K562 (cell line): ENCODE results near the gene INTS13. TPM values are rescaled to one million over a fixed set of nuclear protein-coding genes. Genes with fewer than 3 reads are reported as not detected.

ENCODE experiments used
- ATAC-seq: fragments of 200-7000 bp; cut with Tn5 transposase; 3 replicates; pipeline ENCODE4 v1.9.1; 2020; ENCODE audit warnings: moderate library complexity
- BruUV-seq: library from RNA; stranded (reverse); fragments of 400-500 nt; replicated peaks from 2 replicates; lab custom pipeline; 2021; lab: Mats Ljungman, UMichigan
- CTCF ChIA-PET: fragments of 300-600 bp; formaldehyde crosslinking; extraction: SDS; loops from one replicate; lab custom pipeline; 2021; ENCODE audit warnings: low intra/inter-chr PET ratio; lab: Yijun Ruan, JAX
- POLR2A ChIA-PET: fragments of 300-600, 350-650 bp; sonication (Branson Sonifier 250); formaldehyde crosslinking; extraction: SDS; loops from one replicate; lab custom pipeline; 2021; ENCODE audit warnings: antibody characterized with exemption, inconsistent platforms; lab: Yijun Ruan, JAX
- DNase-seq, 4 experiments: peaks; one replicate each; pipeline versions ENCODE4 v3.0.0 to v3.0.0-alpha.2; 2011 to 2018; ENCODE audit warnings: low spot score in 3 of 4, mixed read lengths in 3 of 4; ENCODE audit errors: extremely low read depth in 1 of 4
- FAIRE-seq: peaks from 2 replicates; lab custom pipeline; 2011; peaks lifted over from hg19 to GRCh38; lab: Jason Lieb, UNC
- H2AFZ ChIP-seq: 2 replicates; pipeline ENCODE4 v1.6.0; 2011; ENCODE audit warnings: low read depth, low read length, control low read depth, inconsistent platforms
- H3K27ac ChIP-seq: fragments of 200-600 bp; 3 replicates; pipeline ENCODE4 v1.8.0; 2011; ENCODE audit warnings: low read depth, mild to moderate bottlenecking, control low read depth, inconsistent platforms, low read length, moderate library complexity, mixed read lengths; ENCODE audit errors: extremely low read depth
- H3K27me3 ChIP-seq, 2 experiments: fragments of 300-600 bp in 1 of 2; 2 replicates in 1 of 2; 3 replicates in 1 of 2; pipeline versions ENCODE4 v1.6.0 to v1.8.0; 2011; ENCODE audit warnings: inconsistent platforms in 2 of 2, low read length in 2 of 2, mild to moderate bottlenecking in 1 of 2, mixed read lengths in 1 of 2, moderate library complexity in 1 of 2; ENCODE audit not compliant: control insufficient read depth in 2 of 2, insufficient read depth in 2 of 2
- H3K36me3 ChIP-seq: fragments of 300-600 bp; 3 replicates; pipeline ENCODE4 v1.8.0; 2011; ENCODE audit warnings: mild to moderate bottlenecking, low read length, inconsistent platforms; ENCODE audit not compliant: control insufficient read depth, insufficient read depth
- H3K4me1 ChIP-seq, 2 experiments: fragments of 200-600 bp in 1 of 2; replicated peaks in 1 of 2; 2 replicates in 1 of 2; 3 replicates in 1 of 2; pipeline versions ENCODE4 v1.5.1 to v1.8.0; 2011; ENCODE audit warnings: inconsistent platforms in 2 of 2, low read length in 2 of 2, mild to moderate bottlenecking in 1 of 2, mixed read lengths in 1 of 2, moderate library complexity in 1 of 2; ENCODE audit not compliant: control insufficient read depth in 2 of 2, insufficient read depth in 2 of 2
- H3K4me2 ChIP-seq: 2 replicates; pipeline ENCODE4 v1.6.1; 2011; ENCODE audit warnings: low read length, control low read depth, inconsistent platforms, mixed read lengths; ENCODE audit not compliant: insufficient read depth
- H3K4me3 ChIP-seq: fragments of 200-600 bp; sonication (generic), shearing (Covaris generic); 2 replicates; pipeline ENCODE4 v1.5.1; 2016; ENCODE audit warnings: control low read depth, inconsistent platforms
- H3K79me2 ChIP-seq: fragments of 200-600 bp; 3 replicates; pipeline ENCODE4 v1.8.0; 2011; ENCODE audit warnings: low read length, inconsistent platforms; ENCODE audit not compliant: control insufficient read depth, insufficient read depth
- H3K9ac ChIP-seq, 2 experiments: 2 replicates each; pipeline versions ENCODE4 v1.6.0 to v1.6.1; 2011; ENCODE audit warnings: low read depth in 2 of 2, low read length in 2 of 2, control low read depth in 1 of 2, inconsistent platforms in 1 of 2, mild to moderate bottlenecking in 1 of 2, mixed read lengths in 1 of 2; ENCODE audit not compliant: insufficient read depth in 1 of 2
- H3K9me1 ChIP-seq: one replicate; pipeline ENCODE4 v1.6.0; 2011; ENCODE audit warnings: inconsistent platforms, mild to moderate bottlenecking, low read length, moderate library complexity; ENCODE audit not compliant: control insufficient read depth, insufficient read depth
- H3K9me3 ChIP-seq: replicated peaks from 2 replicates; pipeline ENCODE4 v1.5.1; 2011; ENCODE audit warnings: low read depth, low read length, inconsistent platforms; ENCODE audit not compliant: control insufficient read depth, insufficient read depth
- H4K20me1 ChIP-seq: replicated peaks from 2 replicates; pipeline ENCODE4 v1.6.1; 2011; ENCODE audit warnings: low read length, inconsistent platforms, mixed read lengths; ENCODE audit not compliant: control insufficient read depth, insufficient read depth
- ETV6 ChIP-seq, 3 experiments: fragments of 150-350 bp in 1 of 3; sonication (generic) in 1 of 3; formaldehyde crosslinking in 1 of 3; IDR thresholded peaks; 2 replicates each; pipeline versions ENCODE4 v1.6.1 to v1.8.0; 2014 to 2022; ENCODE audit warnings: borderline replicate concordance in 2 of 3, low read depth in 2 of 3, antibody characterized with exemption in 1 of 3, low read length in 1 of 3, mild to moderate bottlenecking in 1 of 3, missing genetic modification reagents in 1 of 3
- GATAD2B ChIP-seq: fragments of 450-650 bp; IDR thresholded peaks from 2 replicates; pipeline ENCODE4 v1.6.1; 2017; ENCODE audit warnings: mild to moderate bottlenecking, borderline replicate concordance
- HMGXB4 ChIP-seq: sonication (generic); formaldehyde crosslinking; IDR thresholded peaks from 2 replicates; pipeline ENCODE4 v1.8.1; 2023; ENCODE audit warnings: mild to moderate bottlenecking, missing genetic modification reagents
- TBP ChIP-seq: optimal IDR thresholded peaks from 2 replicates; pipeline ENCODE3; 2011; ENCODE audit warnings: low read depth, low read length, improper control_type of control experiment
- ZBTB34 ChIP-seq: fragments of 250-450 bp; sonication (Bioruptor Pico); IDR thresholded peaks from 2 replicates; pipeline ENCODE4 v1.8.0; 2021; ENCODE audit warnings: mild to moderate bottlenecking, moderate library complexity
- ZNF778 ChIP-seq: fragments of 450-650 bp; formaldehyde crosslinking; IDR thresholded peaks from 2 replicates; pipeline ENCODE4 v1.4.0; 2020; ENCODE audit warnings: mild to moderate bottlenecking, moderate library complexity
- WGBS: fragments of 100-300 bp; shearing (Covaris generic); methylation state at CpG from one replicate; pipeline ENCODE4 v1.1.6; 2016; ENCODE audit warnings: low coverage, mixed read lengths; ENCODE audit not compliant: insufficient coverage; ENCODE audit errors: missing lambda C conversion rate; 5-methylcytosine and 5-hydroxymethylcytosine counted together
- in situ Hi-C: fragments of 300-500 bp; cut with MboI; formaldehyde crosslinking; loops from 4 replicates; pipeline ENCODE4 v1.15.0; 2018; ENCODE audit warnings: inconsistent platforms, mixed read lengths
- intact Hi-C: fragments of 100-400 bp; cut with micrococcal nuclease; formaldehyde crosslinking; loops from 2 replicates; pipeline ENCODE4 v1.14.2; 2022
- polyA plus RNA-seq, 8 experiments: library from polyadenylated mRNA; depleted of rRNA in 4 of 8; stranded (reverse) in 5 of 8; unstranded in 3 of 8; fragments of >200 nt; fragmentation: Nextera tagmentation in 2 of 8; fragmentation: Illumina TruSeq in 1 of 8; extraction: Ambion mirVana in 2 of 8; extraction: Trizol in 1 of 8; gene quantifications; 2 replicates each; pipeline versions ENCODE4 v1.2.1 to v1.2.3, GENCODE V29; 2011 to 2014; ENCODE audit warnings: inconsistent platforms in 1 of 8, missing spikeins in 1 of 8
- total RNA-seq, 7 experiments: library from RNA; depleted of rRNA in 6 of 7; stranded (reverse); fragments of >200 nt in 6 of 7; fragmentation: Illumina TruSeq in 2 of 7; extraction: Trizol in 2 of 7; gene quantifications; 2 replicates each; pipeline versions ENCODE4 v1.2.1 to v1.2.3, GENCODE V29; 2011 to 2021; ENCODE audit warnings: low replicate concordance in 1 of 7
- TF ChIP-seq, protein P1 (sequence below): sonication (generic); formaldehyde crosslinking; IDR thresholded peaks from 2 replicates; pipeline ENCODE4 v1.8.0; 2022; ENCODE audit warnings: mild to moderate bottlenecking, missing genetic modification reagents

Gene INTS13
- total and polyA plus RNA-seq, 9 of the 15 experiments (the other 6 are each of a cell fraction or from before 2014, with no cell fraction given) = 48.3 to 91.8 (median 78.1) TPM

DNA sequence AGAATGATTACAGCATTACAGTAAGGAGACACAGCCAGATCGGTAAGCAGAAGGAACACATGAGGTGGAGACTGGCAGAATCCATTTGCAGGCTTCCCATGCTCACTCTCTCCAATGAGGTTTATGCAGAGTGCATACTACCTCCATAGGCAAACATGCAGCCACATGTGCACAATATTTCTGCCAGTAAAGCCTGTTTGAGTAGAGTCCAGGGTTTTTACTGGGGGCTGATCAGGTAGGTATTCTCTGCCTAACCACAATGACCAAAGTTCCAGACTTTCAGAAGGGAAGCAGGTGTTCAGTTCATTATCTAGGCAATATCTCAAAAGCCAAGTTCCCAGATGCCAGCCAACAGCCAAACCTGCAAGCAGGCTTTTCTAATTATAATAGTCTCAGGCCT is 31.1 kb downstream of the INTS13 start:
- H3K36me3 ChIP-seq = peaks cover 81% of the 10 kb centered on the region
- H2AFZ ChIP-seq = no peak overlapping the region
- no peak overlapping the region for H3K4me2 ChIP-seq
- intact Hi-C loops = no loop called here
- H3K27me3 ChIP-seq = no peaks in the 10 kb centered on the region
- no peak overlapping the region for H3K27ac ChIP-seq
- no peak overlapping the region for H3K9ac ChIP-seq
- no peaks in the 10 kb centered on the region for H3K79me2 ChIP-seq
- ChIA-PET CTCF (no interaction called here), POLR2A (no interaction called here)
- H3K9me1 ChIP-seq = no peaks in the 10 kb centered on the region
- ATAC-seq (peak; percentile 31; the same call in 1 of the 3 replicates), DNase-seq (no peak), FAIRE-seq (no peak)
- WGBS = 92% methylated on average over 1 of the region's 1 CpG
- H4K20me1 ChIP-seq = no peaks in the 10 kb centered on the region
- TF ChIP-seq GATAD2B (no peak), HMGXB4 (CRISPR knock-in tag) (no peak), TBP (no peak), ZBTB34 (CRISPR knock-in tag) (no peak), ETV6 (IDR thresholded peaks at IDR 0.05; ENCODE audit: borderline replicate concordance in 1 of 2, low read depth in 2 of 2, low read length in 1 of 2) (no peak), ETV6 (CRISPR knock-in tag; IDR thresholded peaks at IDR 0.05; ENCODE audit: borderline replicate concordance) (no peak), ZNF778 (CRISPR knock-in tag) (no peak)
- TF ChIP-seq, protein P1, sequence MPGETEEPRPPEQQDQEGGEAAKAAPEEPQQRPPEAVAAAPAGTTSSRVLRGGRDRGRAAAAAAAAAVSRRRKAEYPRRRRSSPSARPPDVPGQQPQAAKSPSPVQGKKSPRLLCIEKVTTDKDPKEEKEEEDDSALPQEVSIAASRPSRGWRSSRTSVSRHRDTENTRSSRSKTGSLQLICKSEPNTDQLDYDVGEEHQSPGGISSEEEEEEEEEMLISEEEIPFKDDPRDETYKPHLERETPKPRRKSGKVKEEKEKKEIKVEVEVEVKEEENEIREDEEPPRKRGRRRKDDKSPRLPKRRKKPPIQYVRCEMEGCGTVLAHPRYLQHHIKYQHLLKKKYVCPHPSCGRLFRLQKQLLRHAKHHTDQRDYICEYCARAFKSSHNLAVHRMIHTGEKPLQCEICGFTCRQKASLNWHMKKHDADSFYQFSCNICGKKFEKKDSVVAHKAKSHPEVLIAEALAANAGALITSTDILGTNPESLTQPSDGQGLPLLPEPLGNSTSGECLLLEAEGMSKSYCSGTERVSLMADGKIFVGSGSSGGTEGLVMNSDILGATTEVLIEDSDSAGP (CRISPR knock-in tag) = no peak
- no peaks in the 10 kb centered on the region for H3K9me3 ChIP-seq
- H3K4me3 ChIP-seq = no peak overlapping the region
- BruUV-seq = no TSS peak
- in situ Hi-C loops = no loop called here
- no peaks in the 10 kb centered on the region for H3K4me1 ChIP-seq
